GM18520 (cell line): Measurements from ENCODE around the gene TMEM139.
"Not testable (repeated sequence)": the region's sequence is repeated elsewhere in the genome, so short reads cannot be mapped to it uniquely, and the experiment has no call there.

ENCODE experiments used
- ATAC-seq: cut with Tn5 transposase; IDR thresholded peaks from one replicate; pipeline ENCODE4 v1.9.1; 2021; ENCODE audit not compliant: unreplicated experiment

The TMEM139 gene

DNA sequence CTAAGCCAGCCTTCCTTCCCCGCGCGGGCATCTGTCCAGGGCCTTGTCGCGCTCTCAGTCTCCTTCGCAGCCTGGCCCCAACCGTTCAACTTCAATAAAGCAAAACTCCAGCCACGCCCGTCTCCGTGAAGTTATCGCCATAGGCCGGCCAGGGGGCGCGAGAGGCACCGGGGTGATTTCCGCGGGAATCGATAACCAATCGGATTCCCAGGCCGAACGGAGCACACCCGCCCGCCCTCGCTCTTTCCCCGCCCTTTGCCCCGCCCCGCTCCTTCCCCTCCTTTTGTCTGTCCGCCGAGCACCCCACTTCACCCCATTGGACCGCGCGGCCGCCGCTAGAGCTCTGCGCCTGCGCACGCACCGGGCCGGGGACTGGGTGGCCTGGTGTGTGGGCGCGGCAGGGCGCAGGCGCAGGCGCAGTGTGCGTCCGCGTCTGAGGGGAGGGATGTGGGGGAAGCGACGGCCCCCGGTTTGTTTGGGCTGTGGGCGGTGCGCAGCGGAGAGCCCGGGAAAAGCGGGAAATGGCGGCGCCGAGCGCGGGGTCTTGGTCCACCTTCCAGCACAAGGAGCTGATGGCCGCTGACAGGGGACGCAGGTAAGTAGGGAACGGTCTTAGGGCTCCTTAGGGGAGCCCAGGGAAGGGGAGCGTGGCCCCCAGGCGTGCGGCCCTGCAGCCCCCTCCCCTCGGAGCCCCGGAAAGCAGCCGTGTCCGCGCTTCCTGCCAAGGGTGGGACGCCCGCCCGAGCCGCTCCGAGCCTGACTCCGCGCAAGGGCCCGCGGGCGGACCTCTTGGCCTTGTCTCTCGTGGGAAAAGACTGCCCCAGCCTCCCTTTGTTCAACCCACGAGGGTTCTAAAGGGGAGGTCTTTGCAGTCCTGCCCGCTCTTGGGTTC, 3.4 kb downstream of the TMEM139 start, which contains the start of gene CASP2:
CASP2 (plus strand) TSS at position 417 of the 892 bp plus-strand sequence; CDS start at position 522, 105 bp downstream.
- peak; percentile 81 for ATAC-seq

DNA sequence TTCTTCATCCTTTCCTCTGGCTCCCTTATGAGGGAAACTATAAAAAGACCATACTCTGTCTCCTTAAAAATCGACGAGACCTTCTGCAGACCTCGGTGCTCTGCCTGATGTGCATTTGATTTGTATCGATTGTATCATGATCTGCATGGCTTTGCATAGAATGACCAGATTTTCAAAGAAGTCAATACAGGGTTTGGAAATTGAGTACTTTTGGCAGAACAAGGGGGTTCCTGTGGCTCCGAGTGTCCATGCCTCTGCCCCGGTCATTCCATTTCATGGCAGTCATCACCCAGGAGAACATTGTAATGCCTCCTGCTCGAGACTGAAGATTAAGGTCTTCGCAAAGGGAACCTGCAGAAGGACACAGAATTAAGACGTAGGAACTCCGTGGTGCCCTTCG, 4.1 kb downstream of the TMEM139 start:
- no peak for ATAC-seq

- no peak for ATAC-seq
Observed at GRCh38 chr7:143289421-143289820, 4.7 kb downstream of the TMEM139 start.

GRCh38 chr7:143289888-143290287, 5.1 kb downstream of the TMEM139 start:
- not testable (repeated sequence) for ATAC-seq

- no peak for ATAC-seq
Observed at GRCh38 chr7:143290293-143290692, 5.5 kb downstream of the TMEM139 start.

- ATAC-seq = no peak
Observed at GRCh38 chr7:143292876-143293275, 8.1 kb downstream of the TMEM139 start.

DNA sequence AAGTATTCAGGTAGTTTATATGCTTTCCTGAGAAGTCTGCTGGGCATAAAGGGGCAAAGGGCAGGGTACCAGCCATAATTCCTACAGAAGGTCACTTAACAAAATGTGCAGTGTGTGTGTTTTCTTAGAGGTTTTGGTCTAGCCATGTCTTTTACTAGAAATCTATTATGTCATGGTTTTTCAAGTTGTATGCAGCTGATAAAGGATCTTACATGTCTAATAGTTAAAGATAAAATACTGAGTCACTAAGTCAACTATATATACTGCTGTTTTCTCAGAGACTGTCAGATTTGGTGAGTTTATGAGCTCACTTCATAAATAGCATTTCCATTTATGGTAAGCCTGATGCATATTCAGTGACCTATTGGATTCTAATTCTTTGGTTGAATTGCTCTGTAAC, 11.1 kb downstream of the TMEM139 start:
- ATAC-seq = no peak

GRCh38 chr7:143296686-143297085, 11.9 kb downstream of the TMEM139 start:
- no peak for ATAC-seq

DNA sequence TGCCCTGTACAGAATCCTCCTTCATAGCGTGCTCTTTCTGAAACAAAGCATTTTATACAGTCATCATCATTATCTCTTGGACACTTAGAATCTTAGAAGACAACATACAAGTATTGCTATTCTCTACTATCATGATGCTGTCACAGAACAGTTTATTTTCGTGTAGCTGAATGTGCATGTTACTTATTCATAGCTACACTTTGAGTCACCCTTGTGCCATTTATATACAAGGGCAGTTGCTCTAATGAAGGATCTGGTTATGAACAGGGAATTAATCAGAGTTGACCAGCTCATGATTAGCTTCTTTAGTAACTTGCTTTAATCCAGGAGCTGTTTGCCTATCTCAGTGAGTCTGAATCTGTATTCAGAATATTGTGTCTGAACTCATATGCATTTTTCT, 14.6 kb downstream of the TMEM139 start:
- no peak for ATAC-seq

DNA sequence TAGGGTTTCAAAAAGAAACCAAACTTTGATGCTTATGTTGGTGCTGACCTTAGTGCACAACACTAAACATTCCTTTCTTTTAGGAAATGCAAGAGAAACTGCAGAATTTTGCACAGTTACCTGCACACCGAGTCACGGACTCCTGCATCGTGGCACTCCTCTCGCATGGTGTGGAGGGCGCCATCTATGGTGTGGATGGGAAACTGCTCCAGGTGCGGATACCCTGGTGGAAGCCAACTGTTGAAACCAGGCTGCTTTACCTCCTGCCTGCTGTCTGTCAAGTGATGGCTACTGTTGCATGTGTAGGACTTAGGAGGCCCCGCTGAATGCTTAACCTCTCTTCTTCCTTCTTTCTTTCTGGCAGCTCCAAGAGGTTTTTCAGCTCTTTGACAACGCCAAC, 15.1 kb downstream of the TMEM139 start:
- ATAC-seq = no peak

GRCh38 chr7:143300959-143301935, 16.5 kb downstream of the TMEM139 start:
- ATAC-seq = no peak

DNA sequence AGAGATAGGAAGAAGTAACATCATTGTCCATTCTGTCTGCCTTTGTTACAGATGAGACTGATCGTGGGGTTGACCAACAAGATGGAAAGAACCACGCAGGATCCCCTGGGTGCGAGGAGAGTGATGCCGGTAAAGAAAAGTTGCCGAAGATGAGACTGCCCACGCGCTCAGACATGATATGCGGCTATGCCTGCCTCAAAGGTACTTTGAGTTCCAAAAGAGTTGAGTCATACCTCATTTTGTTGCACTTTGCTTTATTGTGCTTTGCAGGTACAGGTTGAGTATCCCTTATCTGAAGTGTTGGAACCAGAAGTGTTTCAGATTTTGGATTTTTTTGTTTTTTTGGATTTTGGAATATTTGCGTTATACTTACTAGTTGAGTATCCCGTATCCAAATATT, 19.0 kb downstream of the TMEM139 start:
- no peak for ATAC-seq

DNA sequence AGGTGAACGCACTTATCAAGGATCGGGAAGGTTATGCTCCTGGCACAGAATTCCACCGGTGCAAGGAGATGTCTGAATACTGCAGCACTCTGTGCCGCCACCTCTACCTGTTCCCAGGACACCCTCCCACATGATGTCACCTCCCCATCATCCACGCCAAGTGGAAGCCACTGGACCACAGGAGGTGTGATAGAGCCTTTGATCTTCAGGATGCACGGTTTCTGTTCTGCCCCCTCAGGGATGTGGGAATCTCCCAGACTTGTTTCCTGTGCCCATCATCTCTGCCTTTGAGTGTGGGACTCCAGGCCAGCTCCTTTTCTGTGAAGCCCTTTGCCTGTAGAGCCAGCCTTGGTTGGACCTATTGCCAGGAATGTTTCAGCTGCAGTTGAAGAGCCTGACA, 20.2 kb downstream of the TMEM139 start:
- ATAC-seq = no peak

DNA sequence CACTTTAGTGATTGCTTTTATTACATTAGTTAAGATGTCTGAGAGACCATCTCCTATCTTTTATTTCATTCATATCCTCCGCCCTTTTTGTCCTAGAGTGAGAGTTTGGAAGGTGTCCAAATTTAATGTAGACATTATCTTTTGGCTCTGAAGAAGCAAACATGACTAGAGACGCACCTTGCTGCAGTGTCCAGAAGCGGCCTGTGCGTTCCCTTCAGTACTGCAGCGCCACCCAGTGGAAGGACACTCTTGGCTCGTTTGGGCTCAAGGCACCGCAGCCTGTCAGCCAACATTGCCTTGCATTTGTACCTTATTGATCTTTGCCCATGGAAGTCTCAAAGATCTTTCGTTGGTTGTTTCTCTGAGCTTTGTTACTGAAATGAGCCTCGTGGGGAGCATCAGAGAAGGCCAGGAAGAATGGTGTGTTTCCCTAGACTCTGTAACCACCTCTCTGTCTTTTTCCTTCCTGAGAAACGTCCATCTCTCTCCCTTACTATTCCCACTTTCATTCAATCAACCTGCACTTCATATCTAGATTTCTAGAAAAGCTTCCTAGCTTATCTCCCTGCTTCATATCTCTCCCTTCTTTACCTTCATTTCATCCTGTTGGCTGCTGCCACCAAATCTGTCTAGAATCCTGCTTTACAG, 20.8 kb downstream of the TMEM139 start:
- no peak for ATAC-seq

DNA sequence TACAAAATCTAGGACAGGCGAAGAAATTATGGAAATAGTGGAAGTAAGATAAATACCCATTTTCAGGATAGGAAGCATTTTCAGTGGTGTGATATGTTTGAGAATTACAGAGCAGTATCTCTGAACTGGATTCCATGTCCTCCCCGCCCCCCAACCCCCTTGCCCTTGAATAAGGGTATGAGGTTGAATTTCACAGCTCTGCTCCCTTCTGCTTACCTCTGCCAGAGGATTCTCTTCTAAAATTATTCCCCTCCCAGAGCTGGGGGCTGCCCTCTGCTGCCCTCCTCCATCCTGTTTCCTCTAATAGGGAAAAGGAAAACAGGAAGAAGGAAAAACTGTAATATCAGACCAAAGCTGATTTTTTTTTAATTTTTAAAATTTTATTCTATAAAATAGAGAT, 23.9 kb downstream of the TMEM139 start:
- no peak for ATAC-seq

DNA sequence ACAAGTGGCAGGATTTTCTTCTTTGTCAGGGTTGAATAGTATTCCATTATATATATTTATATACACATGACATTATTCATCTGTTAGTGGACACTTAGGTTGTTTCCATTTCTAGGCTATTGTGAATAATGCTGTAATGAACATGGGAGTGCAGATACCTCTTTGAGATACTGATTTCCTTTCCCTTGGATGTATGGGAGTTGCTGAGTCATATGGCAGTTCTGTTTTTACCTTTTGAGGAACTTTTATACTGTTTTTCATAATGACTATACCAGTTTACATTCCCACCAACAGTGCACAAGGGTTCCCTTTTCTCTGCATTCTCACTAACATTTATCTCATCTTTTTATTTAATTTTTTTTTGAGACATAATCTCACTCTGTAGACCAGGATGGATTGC, 29.4 kb downstream of the TMEM139 start:
- ATAC-seq = no peak

DNA sequence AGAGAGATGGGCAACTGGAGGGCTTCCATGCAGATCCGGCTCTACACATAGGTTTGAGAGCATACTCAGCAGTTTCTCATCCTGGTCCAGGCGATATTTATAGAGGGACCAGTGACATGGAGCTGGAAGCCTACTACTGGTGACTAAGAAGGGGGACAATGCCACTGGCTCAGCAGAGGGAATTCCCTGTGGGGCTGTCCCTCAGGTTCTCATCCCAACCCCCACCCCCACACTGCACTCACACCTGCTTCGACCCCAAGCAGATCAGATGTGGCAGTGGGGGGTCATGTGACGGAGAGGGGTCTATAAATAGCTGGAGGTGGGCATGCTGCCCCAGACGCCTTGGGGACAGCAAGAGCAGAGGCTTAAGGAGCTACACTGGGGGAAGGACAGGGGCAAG, 31.0 kb downstream of the TMEM139 start, which contains the start of gene CLCN1:
CLCN1 (plus strand) TSS at position 336 of the 400 bp plus-strand sequence. CDS start 102 bp downstream, outside the sequence.
- no peak for ATAC-seq

DNA sequence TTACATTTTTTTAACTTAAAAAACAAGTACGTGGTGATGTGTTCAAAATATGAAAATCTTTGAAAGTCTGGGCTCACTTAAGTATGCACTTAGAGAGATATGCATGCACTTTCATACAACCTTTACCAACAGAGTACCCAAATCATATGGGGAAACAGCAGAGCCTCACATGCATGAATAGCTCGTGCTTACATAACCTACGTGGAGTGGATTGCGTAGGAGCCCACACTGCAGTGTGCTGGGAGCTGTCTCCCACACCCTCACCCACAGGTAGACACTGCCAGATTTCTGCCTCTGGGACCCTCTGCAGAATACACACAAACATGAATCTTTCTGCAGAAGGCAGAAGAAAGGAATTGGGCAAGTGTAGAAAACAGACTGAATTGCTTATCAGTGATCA, 31.7 kb downstream of the TMEM139 start:
- ATAC-seq = no peak

DNA sequence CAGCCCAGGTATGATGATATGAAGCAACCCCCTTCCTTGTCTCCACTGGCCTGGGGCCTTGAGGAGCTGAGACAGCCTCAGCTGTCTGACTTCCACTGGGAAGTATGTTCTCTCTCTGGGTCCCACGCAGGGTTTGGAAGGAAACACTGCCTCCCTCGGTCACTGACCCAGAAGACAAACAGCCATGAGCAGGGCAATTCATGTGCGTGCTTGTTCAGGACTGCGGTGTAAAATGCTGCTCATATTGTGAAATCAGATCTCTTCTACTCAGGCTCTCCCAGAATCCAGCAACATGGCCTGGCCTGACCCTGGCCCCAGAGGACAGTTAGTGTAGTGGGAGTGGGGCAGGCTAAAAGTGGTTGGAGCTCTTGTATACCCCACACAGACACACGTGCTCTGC, 33.9 kb downstream of the TMEM139 start:
- no peak for ATAC-seq

GRCh38 chr7:143320620-143321019, 35.9 kb downstream of the TMEM139 start:
- ATAC-seq = no peak

GRCh38 chr7:143321242-143321641, 36.5 kb downstream of the TMEM139 start:
- no peak for ATAC-seq
